Measurements from ENCODE around the gene CFAP126.
A peak's percentile ranks its signal among the peaks of the same experiment; 100 is the strongest.

The CFAP126 gene

GRCh38 chr1:161399257-161399998 is 31.8 kb upstream of the CFAP126 start:
- peak overlapping the region; percentile 94 for H3K4me3 ChIP-seq (ENCODE audit: low read depth, low read length)
- no peaks in the 10 kb centered on the region for H3K9me3 ChIP-seq (ENCODE audit: control insufficient read depth, insufficient read depth, low read depth, low read length)
- POLR2A ChIA-PET, result interaction anchor here (1.0 kb wide), 1 partner anchor 9 kb away, joined by 5 read pairs; no protein-coding TSS in a partner anchor
- CTCF ChIA-PET, result interaction anchor here (0.6 kb wide), 1 partner anchor 30 kb away, joined by 5 read pairs; no protein-coding TSS in a partner anchor
- no peaks in the 10 kb centered on the region for H3K4me1 ChIP-seq (ENCODE audit: control insufficient read depth, insufficient read depth, low read length)
- peak overlapping the region; percentile 89 for H3K27ac ChIP-seq (ENCODE audit: extremely low read depth, low read depth, low read length)
- H3K36me3 ChIP-seq (ENCODE audit: control insufficient read depth in 2 of 2, insufficient read depth in 1 of 2, low read length in 2 of 2), result no peaks in the 10 kb centered on the region
- TF ChIP-seq ZNF843 (tag by site-specific recombination; IDR thresholded peaks at IDR 0.05), result 0 out of 2 replicates have a peak, but pooled peaks have one; percentile 55
- peak; percentile 58 for TF ChIP-seq KLF10 (tag by site-specific recombination; IDR thresholded peaks at IDR 0.05)
- TF ChIP-seq ZNF76 (tag by site-specific recombination; IDR thresholded peaks at IDR 0.05; ENCODE audit: borderline replicate concordance, low read depth), result peak; percentile 64
- peak; percentile 57; the same call in 1 of the 2 replicates for TF ChIP-seq CTCF (tag by site-specific recombination; IDR thresholded peaks at IDR 0.05)
- no peak for TF ChIP-seq ZNF311 (tag by site-specific recombination; IDR thresholded peaks at IDR 0.05; ENCODE audit: borderline replicate concordance)
- TF ChIP-seq REST (tag by site-specific recombination; IDR thresholded peaks at IDR 0.05), result no peak; the same call in 1 of the 2 replicates
- peak; percentile 94; the same call in 1 of the 2 replicates for TF ChIP-seq ZNF391 (tag by site-specific recombination; IDR thresholded peaks at IDR 0.05; ENCODE audit: borderline replicate concordance, low read depth)
- peak; percentile 67; the same call in 1 of the 2 replicates for TF ChIP-seq TSHZ1 (tag by site-specific recombination; IDR thresholded peaks at IDR 0.05; ENCODE audit: borderline replicate concordance)
- peak; percentile 20; the same call in 1 of the 2 replicates for TF ChIP-seq ZSCAN23 (tag by site-specific recombination; IDR thresholded peaks at IDR 0.05)
- TF ChIP-seq ZNF175 (tag by site-specific recombination; IDR thresholded peaks at IDR 0.05), result no peak
- peak; percentile 99 for TF ChIP-seq ZEB2 (tag by site-specific recombination; IDR thresholded peaks at IDR 0.05)
- TF ChIP-seq ZFP69B (tag by site-specific recombination; IDR thresholded peaks at IDR 0.05), result peak; percentile 67
- TF ChIP-seq ZNF488 (tag by site-specific recombination; IDR thresholded peaks at IDR 0.05), result no peak
- TF ChIP-seq SCRT2 (tag by site-specific recombination; IDR thresholded peaks at IDR 0.05), result no peak; the same call in none of the 2 replicates
- TF ChIP-seq OVOL3 (tag by site-specific recombination; IDR thresholded peaks at IDR 0.05), result 0 out of 2 replicates have a peak, but pooled peaks have one; percentile 53
- TF ChIP-seq ZBTB8A (tag by site-specific recombination; IDR thresholded peaks at IDR 0.05), result peak; percentile 82
- TF ChIP-seq ZNF202 (tag by site-specific recombination; IDR thresholded peaks at IDR 0.05; ENCODE audit: borderline replicate concordance), result no peak
- no peak for TF ChIP-seq MYNN (tag by site-specific recombination; IDR thresholded peaks at IDR 0.05; ENCODE audit: borderline replicate concordance)
- no peak for TF ChIP-seq ZNF48 (tag by site-specific recombination; IDR thresholded peaks at IDR 0.05)
- no peak for TF ChIP-seq ZNF16 (tag by site-specific recombination; IDR thresholded peaks at IDR 0.05; ENCODE audit: low read depth)
- TF ChIP-seq ZSCAN16 (tag by site-specific recombination; IDR thresholded peaks at IDR 0.05), result no peak
- no peak for TF ChIP-seq ZNF214 (tag by site-specific recombination; IDR thresholded peaks at IDR 0.05; ENCODE audit: borderline replicate concordance)
- 0 out of 2 replicates have a peak, but pooled peaks have one; percentile 25 for TF ChIP-seq ZNF792 (tag by site-specific recombination; IDR thresholded peaks at IDR 0.05)
- TF ChIP-seq ZSCAN18 (tag by site-specific recombination; IDR thresholded peaks at IDR 0.05), result no peak
- 0 out of 2 replicates have a peak, but pooled peaks have one; percentile 26 for TF ChIP-seq KLF16 (tag by site-specific recombination; IDR thresholded peaks at IDR 0.05)
- no peak for TF ChIP-seq RBAK (tag by site-specific recombination; IDR thresholded peaks at IDR 0.05)
